ENCODE data around the gene RAP1A.

Gene RAP1A

DNA sequence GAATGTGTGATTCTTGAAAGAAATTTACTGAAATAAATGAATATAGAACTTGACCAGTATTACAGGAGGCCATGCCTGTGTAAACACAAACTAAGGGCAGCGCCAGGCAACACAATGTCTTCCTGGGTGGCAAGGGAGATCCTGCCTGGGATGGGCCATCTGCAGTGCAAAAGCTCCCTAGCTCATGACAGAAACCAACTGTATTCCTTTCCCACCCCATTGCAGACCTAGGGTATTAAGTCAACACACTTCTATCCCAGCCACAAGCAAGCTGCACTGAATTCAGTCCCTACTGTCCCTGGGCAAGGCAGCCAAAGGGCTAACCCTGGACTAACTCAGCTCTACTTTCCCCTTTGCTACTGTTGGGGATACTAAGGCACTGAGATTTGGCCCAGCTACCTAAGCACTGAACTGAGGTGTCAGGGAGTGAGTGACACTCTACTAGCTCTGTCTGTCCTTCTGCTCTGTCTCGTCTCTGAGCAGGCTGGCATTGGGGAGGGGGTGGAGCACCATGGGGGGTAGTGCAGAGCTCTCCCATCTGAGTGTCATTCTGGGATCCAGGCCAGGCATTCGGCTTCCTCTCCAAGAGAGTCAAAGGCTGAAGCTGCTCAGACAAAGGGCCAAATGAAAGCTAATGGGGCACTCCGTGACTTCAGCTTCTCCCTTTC is 117.1 kb downstream of the RAP1A start:
- H3K36me3 ChIP-seq (ENCODE audit: insufficient read depth, low read length) = no peaks in the 10 kb centered on the region

DNA sequence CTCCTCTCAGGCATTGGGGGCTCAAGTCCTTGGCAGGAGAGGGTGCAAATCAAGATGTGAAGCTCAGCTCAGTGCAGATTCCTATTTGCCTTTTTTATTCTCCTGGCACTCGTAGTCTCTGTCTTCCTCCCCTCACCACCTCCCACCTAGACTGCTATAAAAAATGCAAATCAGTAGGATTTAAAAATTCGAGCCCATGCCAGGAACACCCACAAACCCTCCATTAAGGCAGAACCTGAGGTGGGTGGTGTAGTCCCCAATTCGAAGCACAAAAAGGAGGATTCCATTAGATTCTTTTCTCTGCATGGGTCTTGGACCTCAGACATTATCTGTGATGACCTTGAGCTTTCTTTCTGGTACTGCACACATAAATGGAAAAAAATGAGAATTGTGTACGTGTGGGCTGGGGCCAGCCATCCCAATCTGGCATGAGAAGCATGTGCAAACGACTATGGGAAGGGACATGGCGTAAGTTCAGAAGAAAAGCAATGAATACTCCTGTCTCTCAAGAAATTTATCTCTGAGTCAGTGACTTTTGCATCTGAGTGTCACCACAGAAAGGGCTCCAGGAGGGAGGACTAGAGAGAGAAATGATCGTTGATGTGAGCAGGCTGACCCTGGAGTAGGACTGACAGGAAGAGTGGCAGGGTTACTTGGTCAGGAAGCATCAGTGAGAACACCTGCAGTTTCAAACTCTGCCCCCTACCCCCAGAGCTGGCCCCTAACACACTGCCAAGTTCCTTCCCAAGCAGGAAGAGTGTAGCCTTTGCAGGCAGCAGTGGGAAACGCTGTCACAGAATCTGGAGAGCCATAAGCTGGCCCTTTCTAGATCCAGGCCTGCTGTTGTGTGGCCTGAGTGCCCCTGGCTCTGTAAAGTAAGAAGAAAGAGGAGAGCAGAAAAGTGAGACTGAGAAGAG is 117.9 kb downstream of the RAP1A start:
- Histone ChIP-seq H3K4me3 (ENCODE audit: low read length, poor library complexity, severe bottlenecking) (peak overlapping the region; percentile 81), H3K4me1 (ENCODE audit: insufficient read depth, low read length, poor library complexity, severe bottlenecking) (peaks cover 30% of the 10 kb centered on the region), H3K79me2 (ENCODE audit: insufficient read depth, low read length) (no peaks in the 10 kb centered on the region), H3K9ac (ENCODE audit: low read depth, low read length, poor library complexity, severe bottlenecking) (peak overlapping the region; percentile 90), H3K9me2 (replicated peaks; ENCODE audit: low read depth, low read length) (no peaks in the 10 kb centered on the region), H3K27me3 (ENCODE audit: insufficient read depth, low read length, poor library complexity, severe bottlenecking) (no peaks in the 10 kb centered on the region), H3K36me3 (ENCODE audit: insufficient read depth, low read length) (no peaks in the 10 kb centered on the region), H4K20me1 (ENCODE audit: insufficient read depth, low read length, poor library complexity, severe bottlenecking) (no peaks in the 10 kb centered on the region), H2AFZ (ENCODE audit: low read length) (peak overlapping the region; percentile 95), H3F3A (ENCODE audit: low read depth) (no peaks in the 10 kb centered on the region), H3K4me2 (ENCODE audit: low read depth, low read length, poor library complexity, severe bottlenecking) (peak overlapping the region; percentile 94), H3K9me3 (ENCODE audit: insufficient read depth, low read depth, low read length) (no peaks in the 10 kb centered on the region)
- TF ChIP-seq EZH2phosphoT487 (IDR thresholded peaks at IDR 0.05; ENCODE audit: borderline replicate concordance) = no peak
- TF ChIP-seq, protein P1, sequence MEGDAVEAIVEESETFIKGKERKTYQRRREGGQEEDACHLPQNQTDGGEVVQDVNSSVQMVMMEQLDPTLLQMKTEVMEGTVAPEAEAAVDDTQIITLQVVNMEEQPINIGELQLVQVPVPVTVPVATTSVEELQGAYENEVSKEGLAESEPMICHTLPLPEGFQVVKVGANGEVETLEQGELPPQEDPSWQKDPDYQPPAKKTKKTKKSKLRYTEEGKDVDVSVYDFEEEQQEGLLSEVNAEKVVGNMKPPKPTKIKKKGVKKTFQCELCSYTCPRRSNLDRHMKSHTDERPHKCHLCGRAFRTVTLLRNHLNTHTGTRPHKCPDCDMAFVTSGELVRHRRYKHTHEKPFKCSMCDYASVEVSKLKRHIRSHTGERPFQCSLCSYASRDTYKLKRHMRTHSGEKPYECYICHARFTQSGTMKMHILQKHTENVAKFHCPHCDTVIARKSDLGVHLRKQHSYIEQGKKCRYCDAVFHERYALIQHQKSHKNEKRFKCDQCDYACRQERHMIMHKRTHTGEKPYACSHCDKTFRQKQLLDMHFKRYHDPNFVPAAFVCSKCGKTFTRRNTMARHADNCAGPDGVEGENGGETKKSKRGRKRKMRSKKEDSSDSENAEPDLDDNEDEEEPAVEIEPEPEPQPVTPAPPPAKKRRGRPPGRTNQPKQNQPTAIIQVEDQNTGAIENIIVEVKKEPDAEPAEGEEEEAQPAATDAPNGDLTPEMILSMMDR (conservative IDR thresholded peaks at IDR 0.05; ENCODE audit: low read length) = no peak

More for the DNA sequence above, 117.1 kb downstream of the RAP1A start:
- Histone ChIP-seq H3K27me3 (ENCODE audit: insufficient read depth, low read length, poor library complexity, severe bottlenecking) (no peaks in the 10 kb centered on the region), H3K4me1 (ENCODE audit: insufficient read depth, low read length, poor library complexity, severe bottlenecking) (peaks cover 30% of the 10 kb centered on the region), H4K20me1 (ENCODE audit: insufficient read depth, low read length, poor library complexity, severe bottlenecking) (no peaks in the 10 kb centered on the region), H3K9me3 (ENCODE audit: insufficient read depth, low read depth, low read length) (no peaks in the 10 kb centered on the region), H3K79me2 (ENCODE audit: insufficient read depth, low read length) (no peaks in the 10 kb centered on the region), H3K4me2 (ENCODE audit: low read depth, low read length, poor library complexity, severe bottlenecking) (peak overlapping the region; percentile 94), H3K4me3 (ENCODE audit: low read length, poor library complexity, severe bottlenecking) (no peak overlapping the region), H2AFZ (ENCODE audit: low read length) (no peak overlapping the region), H3K9me2 (replicated peaks; ENCODE audit: low read depth, low read length) (no peaks in the 10 kb centered on the region), H3K9ac (ENCODE audit: low read depth, low read length, poor library complexity, severe bottlenecking) (peak overlapping the region; percentile 90), H3F3A (ENCODE audit: low read depth) (no peaks in the 10 kb centered on the region)
- no peak for TF ChIP-seq EZH2phosphoT487 (IDR thresholded peaks at IDR 0.05; ENCODE audit: borderline replicate concordance)
- TF ChIP-seq, protein P1 (conservative IDR thresholded peaks at IDR 0.05; ENCODE audit: low read length) = no peak

DNA sequence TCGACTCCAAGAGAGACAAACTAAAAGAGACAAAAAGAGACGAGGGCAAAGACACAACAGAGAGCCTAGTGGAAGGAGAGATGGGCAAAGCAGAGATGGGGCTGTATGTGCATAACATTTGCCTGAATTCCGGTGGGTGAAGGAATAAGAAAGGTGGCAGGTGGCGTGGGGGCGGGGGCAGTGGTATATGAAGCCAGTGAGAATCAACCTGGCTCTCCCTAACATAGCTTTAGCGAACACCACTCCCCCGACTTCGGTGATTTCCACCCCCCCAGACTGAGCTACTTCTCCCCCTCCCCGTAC is 118.5 kb downstream of the RAP1A start:
- Histone ChIP-seq H3K4me3 (ENCODE audit: low read length, poor library complexity, severe bottlenecking) (peak overlapping the region; percentile 81), H2AFZ (ENCODE audit: low read length) (peak overlapping the region; percentile 95)

More for the DNA sequence above, 118.5 kb downstream of the RAP1A start:
- TF ChIP-seq, protein P1 (conservative IDR thresholded peaks at IDR 0.05; ENCODE audit: low read length) = no peak
- TF ChIP-seq EZH2phosphoT487 (IDR thresholded peaks at IDR 0.05; ENCODE audit: borderline replicate concordance) = no peak
- no peaks in the 10 kb centered on the region for H3K36me3 ChIP-seq (ENCODE audit: insufficient read depth, low read length)
- no peaks in the 10 kb centered on the region for H4K20me1 ChIP-seq (ENCODE audit: insufficient read depth, low read length, poor library complexity, severe bottlenecking)
- H3K4me1 ChIP-seq (ENCODE audit: insufficient read depth, low read length, poor library complexity, severe bottlenecking) = peaks cover 30% of the 10 kb centered on the region
- no peaks in the 10 kb centered on the region for H3K27me3 ChIP-seq (ENCODE audit: insufficient read depth, low read length, poor library complexity, severe bottlenecking)
- peak overlapping the region; percentile 94 for H3K4me2 ChIP-seq (ENCODE audit: low read depth, low read length, poor library complexity, severe bottlenecking)
- peak overlapping the region; percentile 90 for H3K9ac ChIP-seq (ENCODE audit: low read depth, low read length, poor library complexity, severe bottlenecking)
- no peaks in the 10 kb centered on the region for H3K9me3 ChIP-seq (ENCODE audit: insufficient read depth, low read depth, low read length)
- no peaks in the 10 kb centered on the region for H3F3A ChIP-seq (ENCODE audit: low read depth)
- H3K9me2 ChIP-seq (replicated peaks; ENCODE audit: low read depth, low read length) = no peaks in the 10 kb centered on the region
- no peaks in the 10 kb centered on the region for H3K79me2 ChIP-seq (ENCODE audit: insufficient read depth, low read length)
